HCT116 (cell line): Measurements from ENCODE around the gene PPP1R10. TPM values are rescaled to one million over a fixed set of nuclear protein-coding genes. Genes with fewer than 3 reads are reported as not detected.

ENCODE experiments used
- ATAC-seq: fragments of 200-7000 bp; cut with Tn5 transposase; 2 replicates; pipeline ENCODE4 v1.9.1; 2020; ENCODE audit warnings: mild to moderate bottlenecking, moderate library complexity
- BruUV-seq: library from RNA; stranded (reverse); fragments of 400-500 nt; replicated peaks from 2 replicates; lab custom pipeline; 2021; lab: Mats Ljungman, UMichigan
- CTCF ChIA-PET: fragments of 300-600 bp; sonication (Branson Sonifier 250); formaldehyde crosslinking; loops from one replicate; lab custom pipeline; 2021; ENCODE audit warnings: antibody characterized with exemption; lab: Charles Lee
- POLR2A ChIA-PET: fragments of 300-600, 350-600 bp; sonication (Branson Sonifier 250); formaldehyde crosslinking; loops from one replicate; lab custom pipeline; 2021; ENCODE audit warnings: antibody characterized with exemption; lab: Charles Lee
- RAD21 ChIA-PET, 2 experiments: fragments of 300-600 bp; sonication (Branson Sonifier 250); formaldehyde crosslinking; loops; one replicate each; lab custom pipeline; 2023; ENCODE audit warnings: low total read pairs in 2 of 2; ENCODE audit not compliant: uncharacterized antibody in 2 of 2, unreplicated experiment in 2 of 2, low non-redundant PET in 1 of 2; lab: Charles Lee
- DNase-seq: peaks from one replicate; pipeline ENCODE4 v3.0.0-alpha.2; 2010; ENCODE audit warnings: low read depth, low spot score
- H2AFZ ChIP-seq: fragments of 200-600 bp; shearing (Covaris generic), sonication (generic); 2 replicates; pipeline ENCODE4 v1.6.1; 2017; ENCODE audit warnings: low read depth, mixed run types, mixed read lengths, antibody characterized with exemption, low read length; ENCODE audit not compliant: poor library complexity, severe bottlenecking
- H3K27ac ChIP-seq: 2 replicates; pipeline ENCODE4 v1.5.1; 2012; ENCODE audit warnings: low read depth, low read length
- H3K27me3 ChIP-seq: fragments of 200-600 bp; sonication (generic); 2 replicates; pipeline ENCODE4 v1.6.1; 2016; ENCODE audit warnings: mixed run types, low read length, mixed read lengths; ENCODE audit not compliant: insufficient read depth
- H3K36me3 ChIP-seq, 2 experiments: fragments of 200-500 bp in 1 of 2; fragments of 200-600 bp in 1 of 2; sonication (Bioruptor generic) in 1 of 2; sonication (generic) in 1 of 2; 2 replicates each; pipeline versions ENCODE4 v1.5.1 to v1.6.1; 2014 to 2016; ENCODE audit warnings: low read length in 2 of 2, inconsistent platforms in 1 of 2, mixed read lengths in 1 of 2, mixed run types in 1 of 2; ENCODE audit not compliant: insufficient read depth in 2 of 2, control insufficient read depth in 1 of 2
- H3K4me1 ChIP-seq, 2 experiments: fragments of 200-600 bp in 1 of 2; sonication (generic) in 1 of 2; 2 replicates each; pipeline versions ENCODE4 v1.5.1 to v1.6.1; 2012 to 2017; ENCODE audit warnings: low read length in 2 of 2, inconsistent platforms in 1 of 2, mild to moderate bottlenecking in 1 of 2, mixed read lengths in 1 of 2, mixed run types in 1 of 2, moderate library complexity in 1 of 2; ENCODE audit not compliant: insufficient read depth in 2 of 2, control insufficient read depth in 1 of 2
- H3K4me2 ChIP-seq: fragments of 200-600 bp; sonication (generic); 2 replicates; pipeline ENCODE4 v1.6.1; 2017; ENCODE audit warnings: mixed run types, low read length, mixed read lengths
- H3K4me3 ChIP-seq, 2 experiments: fragments of 200-600 bp in 1 of 2; sonication (generic) in 1 of 2; replicated peaks in 1 of 2; 2 replicates each; pipeline ENCODE4 v1.5.1; 2011 to 2016; ENCODE audit warnings: low read length in 2 of 2, control low read depth in 1 of 2, low read depth in 1 of 2, mild to moderate bottlenecking in 1 of 2, mixed read lengths in 1 of 2, mixed run types in 1 of 2
- H3K79me2 ChIP-seq: fragments of 200-600 bp; sonication (generic); 2 replicates; pipeline ENCODE4 v1.6.1; 2017; ENCODE audit warnings: mild to moderate bottlenecking, mixed run types, low read length, moderate library complexity, mixed read lengths; ENCODE audit not compliant: insufficient read depth
- H3K9ac ChIP-seq: fragments of 200-600 bp; sonication (generic); 2 replicates; pipeline ENCODE4 v1.6.1; 2016; ENCODE audit warnings: low read length, mixed read lengths
- H3K9me2 ChIP-seq: fragments of 200-600 bp; sonication (generic), shearing (Covaris generic); 2 replicates; pipeline ENCODE4 v1.6.1; 2017; ENCODE audit warnings: mixed run types, mild to moderate bottlenecking, moderate library complexity; ENCODE audit not compliant: insufficient read depth
- H3K9me3 ChIP-seq, 2 experiments: fragments of 200-500 bp in 1 of 2; fragments of 200-600 bp in 1 of 2; sonication (Bioruptor generic) in 1 of 2; sonication (generic) in 1 of 2; 2 replicates each; pipeline ENCODE4 v1.6.1; 2014 to 2017; ENCODE audit warnings: low read length in 2 of 2, mixed read lengths in 2 of 2, inconsistent platforms in 1 of 2, low read depth in 1 of 2, mild to moderate bottlenecking in 1 of 2, mixed run types in 1 of 2, moderate library complexity in 1 of 2; ENCODE audit not compliant: control insufficient read depth in 1 of 2, insufficient read depth in 1 of 2
- H4K20me1 ChIP-seq: fragments of 200-600 bp; sonication (generic), shearing (Covaris generic); 2 replicates; pipeline ENCODE4 v1.6.1; 2017; ENCODE audit warnings: mixed run types, mild to moderate bottlenecking, moderate library complexity; ENCODE audit not compliant: insufficient read depth
- FOSL1 ChIP-seq: IDR thresholded peaks from 2 replicates; pipeline ENCODE4 v1.6.1; 2012; ENCODE audit warnings: low read depth
- MAX ChIP-seq: IDR thresholded peaks from 2 replicates; pipeline ENCODE4 v1.6.1; 2012
- POLR2AphosphoS5 ChIP-seq: IDR thresholded peaks from 2 replicates; pipeline ENCODE4 v1.6.1; 2011; ENCODE audit warnings: mild to moderate bottlenecking, low read depth, low read length, moderate library complexity
- REST ChIP-seq: IDR thresholded peaks from 2 replicates; pipeline ENCODE4 v1.6.1; 2012; ENCODE audit warnings: low read depth
- YY1 ChIP-seq: IDR thresholded peaks from 2 replicates; pipeline ENCODE4 v1.6.1; 2011; ENCODE audit warnings: low read length, low read depth, moderate library complexity, mild to moderate bottlenecking; ENCODE audit not compliant: insufficient replicate concordance; ENCODE audit errors: extremely low read depth
- intact Hi-C: fragments of 100-400 bp; cut with micrococcal nuclease; formaldehyde crosslinking; loops from 2 replicates; pipeline ENCODE4 v1.10.0; 2022
- total RNA-seq: library from RNA; stranded (reverse); gene quantifications from one replicate; pipeline ENCODE4 v1.2.1, GENCODE V29; 2021; ENCODE audit not compliant: unreplicated experiment

PPP1R10 gene
- total RNA-seq, 1 experiment from 2014 or later, result 104 TPM

- POLR2A ChIA-PET, result interaction anchor here (0.8 to 1.6 kb wide), 6 partner anchors 27 to 113 kb away, joined by 3 to 7 read pairs (median 4); no protein-coding TSS in a partner anchor
- Histone ChIP-seq H3K36me3 (peaks cover 31 to 44% of the 10 kb centered on the region in 2 experiments), H3K27me3 (no peaks in the 10 kb centered on the region), H3K9ac (peak overlapping the region; percentile 98), H3K4me1 (peaks cover 13 to 37% of the 10 kb centered on the region in 2 experiments), H3K4me3 (peak overlapping the region; percentile 68 to 87), H3K9me2 (no peaks in the 10 kb centered on the region), H2AFZ (no peak overlapping the region), H3K9me3 (no peaks in the 10 kb centered on the region), H3K4me2 (peak overlapping the region; percentile 85), H4K20me1 (no peaks in the 10 kb centered on the region; the same call in 1 of the 2 replicates), H3K79me2 (peaks cover 63% of the 10 kb centered on the region), H3K27ac (peak overlapping the region; percentile 84)
- ATAC-seq (no peak), DNase-seq (no peak)
- TF ChIP-seq FOSL1 (no peak), REST (no peak), YY1 (no peak), MAX (no peak), POLR2AphosphoS5 (no peak)
- intact Hi-C loops, result loop anchor here (10.0 kb wide), 1 partner anchor 196 kb away; no protein-coding TSS in a partner anchor
- RAD21 ChIA-PET, result no interaction called here
- BruUV-seq, result no TSS peak
- CTCF ChIA-PET, result interaction anchor here (1.0 kb wide), 1 partner anchor 112 kb away, joined by 5 read pairs; no protein-coding TSS in a partner anchor
Observed at GRCh38 chr6:30618270-30618797, 1.3 kb upstream of the PPP1R10 start.
